Keratinocyte (primary cell): ENCODE data around the gene HECTD4. TPM values are rescaled to one million over a fixed set of nuclear protein-coding genes. Genes with fewer than 3 reads are reported as not detected.

Experiments
- DNase-seq: peaks from one replicate; pipeline ENCODE4 v3.0.0-alpha.2; 2011; ENCODE audit warnings: low read depth, missing footprints, low spot score
- FAIRE-seq: peaks from 2 replicates; lab custom pipeline; 2011; peaks lifted over from hg19 to GRCh38; lab: Jason Lieb, UNC
- H2AFZ ChIP-seq: 2 replicates; pipeline ENCODE4 v1.6.0; 2012; ENCODE audit warnings: low read length, control low read depth, inconsistent platforms; ENCODE audit not compliant: control insufficient read depth
- H3K27ac ChIP-seq: 2 replicates; pipeline ENCODE4 v1.5.1; 2011; ENCODE audit warnings: low read length; ENCODE audit not compliant: control insufficient read depth, insufficient read depth
- H3K27me3 ChIP-seq: 3 replicates; pipeline ENCODE4 v1.6.0; 2011; ENCODE audit warnings: low read length; ENCODE audit not compliant: control insufficient read depth, insufficient read depth; ENCODE audit errors: extremely low read depth
- H3K36me3 ChIP-seq, 2 experiments: 2 replicates in 1 of 2; 3 replicates in 1 of 2; pipeline ENCODE4 v1.5.1; 2011; ENCODE audit warnings: low read length in 2 of 2, mild to moderate bottlenecking in 1 of 2; ENCODE audit not compliant: control insufficient read depth in 2 of 2, insufficient read depth in 2 of 2; ENCODE audit errors: extremely low read depth in 1 of 2
- H3K4me1 ChIP-seq: 3 replicates; pipeline ENCODE4 v1.5.1; 2011; ENCODE audit warnings: low read length; ENCODE audit not compliant: control insufficient read depth, insufficient read depth; ENCODE audit errors: extremely low read depth
- H3K4me2 ChIP-seq: 3 replicates; pipeline ENCODE4 v1.6.0; 2011; ENCODE audit warnings: low read depth, low read length; ENCODE audit not compliant: control insufficient read depth, insufficient read depth; ENCODE audit errors: extremely low read depth
- H3K4me3 ChIP-seq, 3 experiments: fragments of 200-600 bp in 1 of 3; sonication (generic) in 1 of 3; 2 replicates in 2 of 3; 3 replicates in 1 of 3; pipeline ENCODE4 v1.5.1; 2011 to 2016; ENCODE audit warnings: low read length in 3 of 3, mild to moderate bottlenecking in 3 of 3, control low read depth in 2 of 3, inconsistent platforms in 1 of 3, low read depth in 1 of 3, mixed read lengths in 1 of 3, mixed run types in 1 of 3, moderate library complexity in 1 of 3; ENCODE audit not compliant: control insufficient read depth in 2 of 3, insufficient read depth in 2 of 3; ENCODE audit errors: extremely low read depth in 1 of 3
- H3K79me2 ChIP-seq: 2 replicates; pipeline ENCODE4 v1.6.0; 2012; ENCODE audit warnings: low read length; ENCODE audit not compliant: control insufficient read depth, insufficient read depth
- H3K9ac ChIP-seq: 3 replicates; pipeline ENCODE4 v1.6.0; 2011; ENCODE audit warnings: low read length; ENCODE audit not compliant: control insufficient read depth, insufficient read depth; ENCODE audit errors: extremely low read depth
- H3K9me1 ChIP-seq: 3 replicates; pipeline ENCODE4 v1.6.0; 2011; ENCODE audit warnings: low read length; ENCODE audit not compliant: control insufficient read depth, insufficient read depth; ENCODE audit errors: extremely low read depth
- H3K9me3 ChIP-seq: 2 replicates; pipeline ENCODE4 v1.5.1; 2012; ENCODE audit warnings: low read depth, low read length; ENCODE audit not compliant: control insufficient read depth
- H4K20me1 ChIP-seq: 3 replicates; pipeline ENCODE4 v1.6.0; 2011; ENCODE audit warnings: low read length; ENCODE audit not compliant: control insufficient read depth, insufficient read depth; ENCODE audit errors: extremely low read depth
- CTCF ChIP-seq, 3 experiments: IDR thresholded peaks in 1 of 3; conservative IDR thresholded peaks in 1 of 3; optimal IDR thresholded peaks in 1 of 3; 2 replicates in 2 of 3; 3 replicates in 1 of 3; pipeline versions ENCODE3 to v1.5.1; 2011; ENCODE audit warnings: low read length in 3 of 3, mild to moderate bottlenecking in 3 of 3, moderate library complexity in 2 of 3, control low read depth in 1 of 3, inconsistent platforms in 1 of 3; ENCODE audit not compliant: insufficient read depth in 2 of 3; ENCODE audit errors: extremely low read depth in 1 of 3
- EZH2 ChIP-seq: IDR thresholded peaks from one replicate; pipeline ENCODE4 v1.6.1; 2012; ENCODE audit warnings: inconsistent platforms, mild to moderate bottlenecking, low read length, moderate library complexity
- dilution Hi-C: fragments of 300-500 bp; cut with MboI; formaldehyde crosslinking; loops from one replicate; pipeline ENCODE4 v1.7.0; 2020; ENCODE audit warnings: low sequenced_read_pairs; ENCODE audit not compliant: extremely low pct_ligation_motif_present
- polyA plus RNA-seq, 5 experiments: library from polyadenylated mRNA; depleted of rRNA in 3 of 5; stranded (reverse) in 3 of 5; stranded (forward) in 1 of 5; unstranded in 1 of 5; fragments of >200 nt; gene quantifications; 1 replicate in 1 of 5; 2 replicates in 3 of 5; 3 replicates in 1 of 5; pipeline versions ENCODE4 v1.2.1 to v1.2.3, GENCODE V29; 2011 to 2012; ENCODE audit warnings: missing spikeins in 2 of 5, low read depth in 1 of 5, low replicate concordance in 1 of 5

The HECTD4 gene
- polyA plus RNA-seq, 1 donor (not counting 4 experiments of a cell fraction or from before 2014, with no cell fraction given), result 7.5 TPM

DNA sequence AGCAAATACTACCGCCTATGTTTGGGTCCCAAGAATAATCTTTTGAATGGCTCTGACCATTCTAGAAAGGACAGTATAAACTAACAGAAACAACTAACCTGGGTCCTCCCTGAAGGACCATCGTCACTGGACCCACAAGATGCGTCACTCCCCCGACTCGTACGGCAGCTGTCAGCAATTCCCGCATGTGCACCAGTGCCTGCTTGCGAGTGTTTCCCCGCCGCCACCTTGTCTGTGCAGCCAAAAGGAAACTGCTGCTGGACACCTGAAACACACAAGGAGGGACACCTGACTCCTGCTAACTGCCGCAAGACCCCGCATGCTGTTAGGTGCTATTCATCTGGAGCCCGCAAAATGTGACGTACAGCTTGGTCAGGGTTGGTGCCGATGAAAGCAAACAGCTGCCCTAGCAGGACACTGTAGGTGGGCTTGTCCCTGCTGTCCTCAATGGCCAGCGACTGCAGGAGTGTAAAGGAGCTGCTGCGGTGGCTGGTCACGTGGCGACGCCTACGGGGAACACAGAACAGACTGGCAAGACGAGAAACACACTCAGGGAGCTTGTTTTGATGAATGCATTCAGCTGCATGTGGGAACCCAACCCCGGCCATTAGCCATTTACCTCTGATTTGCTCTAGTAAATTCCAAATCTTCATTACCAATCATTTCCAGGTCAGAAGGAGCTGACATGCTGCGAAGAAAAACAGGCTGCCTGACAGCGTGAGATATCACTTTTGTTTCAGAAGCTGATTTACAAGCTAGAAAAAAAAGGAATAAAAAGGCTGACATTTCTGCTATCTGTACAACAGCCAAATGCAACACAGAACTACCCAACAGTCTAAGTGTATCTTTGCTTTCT lies 138.7 kb downstream of the HECTD4 start:
- H3K27me3 ChIP-seq, result no peaks in the 10 kb centered on the region
- H3K4me3 ChIP-seq, result no peak overlapping the region
- FAIRE-seq (no peak), DNase-seq (no peak)
- no peaks in the 10 kb centered on the region for H3K9me3 ChIP-seq
- H3K36me3 ChIP-seq, result peaks cover 12 to 15% of the 10 kb centered on the region in 2 experiments
- H3K27ac ChIP-seq, result no peak overlapping the region
- no peaks in the 10 kb centered on the region for H3K79me2 ChIP-seq
- no peaks in the 10 kb centered on the region for H3K4me1 ChIP-seq
- H4K20me1 ChIP-seq, result no peaks in the 10 kb centered on the region
- dilution Hi-C loops, result no loop called here
- no peak overlapping the region for H2AFZ ChIP-seq
- H3K9me1 ChIP-seq, result no peaks in the 10 kb centered on the region
- no peak for TF ChIP-seq EZH2
- no peak for TF ChIP-seq CTCF (optimal IDR thresholded peaks at IDR 0.05 in 1 of 3, IDR thresholded peaks at IDR 0.05 in 1 of 3, conservative IDR thresholded peaks at IDR 0.05 in 1 of 3; ENCODE audit: extremely low read depth in 1 of 3, insufficient read depth in 2 of 3, low read length in 3 of 3)
- H3K4me2 ChIP-seq, result no peak overlapping the region
- H3K9ac ChIP-seq, result no peak overlapping the region

DNA sequence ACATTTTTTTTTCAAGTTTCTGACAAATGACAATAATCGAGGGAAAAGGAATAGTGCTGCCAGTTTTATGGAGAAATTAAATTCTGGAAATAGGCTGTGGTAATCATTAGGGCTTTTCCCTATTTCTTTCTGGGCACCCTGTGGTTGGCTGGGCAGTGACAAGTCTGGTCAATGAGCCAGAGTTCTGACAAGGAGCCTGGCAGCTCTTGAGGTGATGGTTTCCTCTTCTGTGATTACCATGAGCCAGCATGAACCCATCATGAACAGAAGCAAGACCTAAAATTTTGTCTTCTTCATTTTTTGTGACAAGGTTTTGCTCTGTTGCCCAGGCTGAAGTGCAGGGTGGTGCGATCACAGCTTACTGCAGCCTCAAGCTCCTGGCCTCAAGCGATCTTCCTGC lies 141.1 kb downstream of the HECTD4 start:
- FAIRE-seq (no peak), DNase-seq (no peak)
- Histone ChIP-seq H3K9ac (no peak overlapping the region), H2AFZ (no peak overlapping the region), H3K4me3 (no peak overlapping the region), H3K36me3 (peaks cover 7 to 13% of the 10 kb centered on the region in 2 experiments), H3K4me1 (no peaks in the 10 kb centered on the region), H3K4me2 (no peak overlapping the region), H3K27me3 (no peaks in the 10 kb centered on the region), H3K79me2 (no peaks in the 10 kb centered on the region), H3K9me3 (no peaks in the 10 kb centered on the region), H4K20me1 (no peaks in the 10 kb centered on the region), H3K9me1 (no peaks in the 10 kb centered on the region), H3K27ac (no peak overlapping the region)
- dilution Hi-C loops, result no loop called here
- no peak for TF ChIP-seq CTCF (optimal IDR thresholded peaks at IDR 0.05 in 1 of 3, IDR thresholded peaks at IDR 0.05 in 1 of 3, conservative IDR thresholded peaks at IDR 0.05 in 1 of 3; ENCODE audit: extremely low read depth in 1 of 3, insufficient read depth in 2 of 3, low read length in 3 of 3)
- TF ChIP-seq EZH2, result no peak
